ENCODE data around the gene CHST15.
"Not testable (repeated sequence)": the region's sequence is repeated elsewhere in the genome, so short reads cannot be mapped to it uniquely, and the experiment has no call there.

Gene CHST15

GRCh38 chr10:124037286-124037685 lies 56.1 kb downstream of the CHST15 start:
- WGBS (ENCODE audit: insufficient coverage, insufficient read length): no CpG with 5 or more reads among the region's 5 CpGs
- Histone ChIP-seq H3K4me3 (ENCODE audit: low read length) (no peak overlapping the region), H3K27me3 (ENCODE audit: control insufficient read depth, insufficient read depth, low read length) (no peaks in the 10 kb centered on the region), H3K27ac (ENCODE audit: low read length) (no peak overlapping the region), H3K9me3 (ENCODE audit: control insufficient read depth, insufficient read depth, low read length) (no peaks in the 10 kb centered on the region), H3K36me3 (ENCODE audit: control insufficient read depth, insufficient read depth, low read length) (no peaks in the 10 kb centered on the region), H3K4me1 (ENCODE audit: control insufficient read depth, insufficient read depth, low read length) (peaks cover 4% of the 10 kb centered on the region; the same call in 1 of the 2 replicates)
- DNase-seq (ENCODE audit: low read depth, low spot score): no peak

GRCh38 chr10:124036746-124037145 lies 56.7 kb downstream of the CHST15 start:
- H3K27me3 ChIP-seq (ENCODE audit: control insufficient read depth, insufficient read depth, low read length): no peaks in the 10 kb centered on the region
- no peak for DNase-seq (ENCODE audit: low read depth, low spot score)
- H3K27ac ChIP-seq (ENCODE audit: low read length): no peak overlapping the region
- no peaks in the 10 kb centered on the region for H3K9me3 ChIP-seq (ENCODE audit: control insufficient read depth, insufficient read depth, low read length)
- WGBS (ENCODE audit: insufficient coverage, insufficient read length): no CpG with 5 or more reads among the region's 8 CpGs
- no peaks in the 10 kb centered on the region for H3K36me3 ChIP-seq (ENCODE audit: control insufficient read depth, insufficient read depth, low read length)
- H3K4me1 ChIP-seq (ENCODE audit: control insufficient read depth, insufficient read depth, low read length): peaks cover 4% of the 10 kb centered on the region; the same call in 1 of the 2 replicates
- no peak overlapping the region for H3K4me3 ChIP-seq (ENCODE audit: low read length)

DNA sequence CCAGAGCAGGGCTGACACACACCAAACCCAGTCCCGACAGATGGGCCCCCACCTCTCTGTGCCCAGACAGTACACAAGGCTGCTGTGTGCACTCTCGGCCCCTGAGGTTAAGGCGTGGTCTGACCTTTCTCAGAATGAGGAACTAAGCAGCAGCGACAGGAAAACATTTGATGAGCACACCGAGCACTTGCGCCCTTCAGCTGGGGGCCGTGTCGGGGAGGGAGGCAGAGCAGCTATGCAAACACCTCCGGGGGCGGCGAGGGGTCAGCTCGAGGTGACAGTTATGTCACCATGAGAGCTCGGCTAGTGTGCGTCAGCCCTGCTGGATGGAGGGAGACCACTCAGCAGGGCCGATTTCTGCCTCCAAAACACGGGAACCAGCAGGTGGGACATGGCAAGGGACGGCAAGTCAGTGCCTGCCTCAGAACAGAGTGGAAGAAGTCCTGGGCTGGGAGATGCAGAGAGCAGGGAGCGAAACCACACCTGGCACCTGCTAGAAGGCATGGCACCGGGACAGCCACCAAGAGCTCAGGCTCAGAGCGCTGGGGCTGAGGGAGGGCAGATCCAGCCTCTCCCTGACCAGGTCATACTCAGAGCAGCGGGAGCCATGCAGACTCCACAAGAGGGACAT lies 57.4 kb downstream of the CHST15 start:
- Histone ChIP-seq H3K9me3 (ENCODE audit: control insufficient read depth, insufficient read depth, low read length) (no peaks in the 10 kb centered on the region), H3K36me3 (ENCODE audit: control insufficient read depth, insufficient read depth, low read length) (no peaks in the 10 kb centered on the region), H3K4me3 (ENCODE audit: low read length) (no peak overlapping the region), H3K27ac (ENCODE audit: low read length) (no peak overlapping the region), H3K4me1 (ENCODE audit: control insufficient read depth, insufficient read depth, low read length) (peaks cover 4% of the 10 kb centered on the region; the same call in 1 of the 2 replicates), H3K27me3 (ENCODE audit: control insufficient read depth, insufficient read depth, low read length) (no peaks in the 10 kb centered on the region)
- no peak for DNase-seq (ENCODE audit: low read depth, low spot score)
- WGBS (ENCODE audit: insufficient coverage, insufficient read length): no CpG with 5 or more reads among the region's 21 CpGs

GRCh38 chr10:124035306-124035927 lies 58.0 kb downstream of the CHST15 start:
- no peak for DNase-seq (ENCODE audit: low read depth, low spot score)
- WGBS (ENCODE audit: insufficient coverage, insufficient read length): no CpG with 5 or more reads among the region's 6 CpGs
- H3K9me3 ChIP-seq (ENCODE audit: control insufficient read depth, insufficient read depth, low read length): no peaks in the 10 kb centered on the region
- peaks cover 4% of the 10 kb centered on the region; the same call in 1 of the 2 replicates for H3K4me1 ChIP-seq (ENCODE audit: control insufficient read depth, insufficient read depth, low read length)
- H3K4me3 ChIP-seq (ENCODE audit: low read length): no peak overlapping the region
- no peak overlapping the region for H3K27ac ChIP-seq (ENCODE audit: low read length)
- no peaks in the 10 kb centered on the region for H3K27me3 ChIP-seq (ENCODE audit: control insufficient read depth, insufficient read depth, low read length)
- no peaks in the 10 kb centered on the region for H3K36me3 ChIP-seq (ENCODE audit: control insufficient read depth, insufficient read depth, low read length)

- DNase-seq (ENCODE audit: low read depth, low spot score); H3K27ac ChIP-seq (ENCODE audit: low read length); H3K36me3 ChIP-seq (ENCODE audit: control insufficient read depth, insufficient read depth, low read length); H3K9me3 ChIP-seq (ENCODE audit: control insufficient read depth, insufficient read depth, low read length); H3K4me1 ChIP-seq (ENCODE audit: control insufficient read depth, insufficient read depth, low read length); H3K4me3 ChIP-seq (ENCODE audit: low read length); H3K27me3 ChIP-seq (ENCODE audit: control insufficient read depth, insufficient read depth, low read length): not testable (repeated sequence)
- WGBS (ENCODE audit: insufficient coverage, insufficient read length): no CpG with 5 or more reads among the region's 25 CpGs
These were observed 58.7 kb downstream of the CHST15 start for GRCh38 chr10:124034576-124035305.

DNA sequence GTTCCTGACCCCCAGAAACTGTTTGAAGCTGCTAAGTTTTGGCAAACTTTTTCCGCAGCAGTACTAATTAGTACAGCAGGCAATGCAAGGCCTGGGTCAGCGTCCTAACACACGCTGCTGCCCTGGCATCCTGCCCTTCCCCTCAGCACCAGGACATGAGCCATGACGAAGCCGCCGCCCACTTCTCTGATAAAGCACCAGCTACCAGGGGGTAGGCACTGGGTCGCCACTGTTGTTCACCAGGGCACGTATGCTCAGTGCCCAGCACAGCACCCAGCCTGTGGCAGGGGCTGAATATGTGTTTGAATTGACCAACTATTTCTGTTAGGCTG lies 59.5 kb downstream of the CHST15 start:
- DNase-seq (ENCODE audit: low read depth, low spot score): no peak
- H3K27ac ChIP-seq (ENCODE audit: low read length): no peak overlapping the region
- no peaks in the 10 kb centered on the region for H3K9me3 ChIP-seq (ENCODE audit: control insufficient read depth, insufficient read depth, low read length)
- H3K4me1 ChIP-seq (ENCODE audit: control insufficient read depth, insufficient read depth, low read length): peaks cover 4% of the 10 kb centered on the region; the same call in 1 of the 2 replicates
- no CpG with 5 or more reads among the region's 8 CpGs for WGBS (ENCODE audit: insufficient coverage, insufficient read length)
- H3K27me3 ChIP-seq (ENCODE audit: control insufficient read depth, insufficient read depth, low read length): no peaks in the 10 kb centered on the region
- no peak overlapping the region for H3K4me3 ChIP-seq (ENCODE audit: low read length)
- no peaks in the 10 kb centered on the region for H3K36me3 ChIP-seq (ENCODE audit: control insufficient read depth, insufficient read depth, low read length)

DNA sequence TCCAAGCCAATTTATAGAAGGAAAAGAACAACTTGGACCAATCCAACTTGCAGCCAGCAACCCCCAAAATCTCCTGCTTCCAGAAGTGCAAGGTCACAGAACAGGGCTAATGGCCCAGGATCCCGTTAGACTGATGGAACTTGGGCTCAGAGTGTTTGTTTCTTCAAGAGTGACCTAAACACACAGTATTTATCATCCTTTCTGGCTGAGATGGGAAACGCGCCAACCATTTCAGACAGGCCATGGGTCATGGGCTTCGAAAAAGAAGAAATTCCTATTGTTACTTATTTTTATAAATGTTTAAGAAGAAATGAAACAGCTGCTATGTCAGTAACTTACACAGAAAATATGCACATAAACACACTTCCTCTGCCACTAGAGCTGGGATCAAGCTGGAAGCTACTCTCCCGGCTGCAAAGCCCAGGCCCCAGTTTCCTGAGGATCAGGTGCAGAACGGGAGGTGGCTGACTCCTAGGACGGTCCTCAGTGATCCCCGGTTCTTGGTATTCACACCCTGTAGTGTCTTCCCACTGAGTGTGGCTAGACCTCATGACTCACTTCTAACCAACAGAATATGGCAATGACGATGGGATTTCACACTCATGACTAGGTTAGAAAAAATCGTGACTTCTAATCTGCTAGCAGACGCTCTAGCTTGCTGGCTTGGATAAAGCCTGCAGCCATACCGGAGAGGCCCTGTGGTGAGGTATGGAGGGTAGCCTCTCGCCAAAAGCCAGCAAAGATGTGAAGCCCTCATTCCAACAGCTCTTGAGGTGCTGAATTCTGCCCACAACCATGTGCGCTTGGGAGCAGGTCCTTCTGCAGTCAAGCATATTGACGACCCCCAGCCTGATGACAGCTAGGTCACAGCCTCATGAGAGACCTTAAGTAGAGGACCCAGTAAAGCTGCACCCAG lies 60.2 kb downstream of the CHST15 start:
- no peak overlapping the region for H3K4me3 ChIP-seq (ENCODE audit: low read length)
- no peak for DNase-seq (ENCODE audit: low read depth, low spot score)
- H3K27ac ChIP-seq (ENCODE audit: low read length): no peak overlapping the region
- no peaks in the 10 kb centered on the region for H3K9me3 ChIP-seq (ENCODE audit: control insufficient read depth, insufficient read depth, low read length)
- no peaks in the 10 kb centered on the region for H3K36me3 ChIP-seq (ENCODE audit: control insufficient read depth, insufficient read depth, low read length)
- H3K27me3 ChIP-seq (ENCODE audit: control insufficient read depth, insufficient read depth, low read length): no peaks in the 10 kb centered on the region
- no CpG with 5 or more reads among the region's 15 CpGs for WGBS (ENCODE audit: insufficient coverage, insufficient read length)
- H3K4me1 ChIP-seq (ENCODE audit: control insufficient read depth, insufficient read depth, low read length): peaks cover 4% of the 10 kb centered on the region; the same call in 1 of the 2 replicates

GRCh38 chr10:124032087-124032935 lies 61.1 kb downstream of the CHST15 start:
- no peak overlapping the region for H3K4me3 ChIP-seq (ENCODE audit: low read length)
- DNase-seq (ENCODE audit: low read depth, low spot score): no peak
- no CpG with 5 or more reads among the region's 8 CpGs for WGBS (ENCODE audit: insufficient coverage, insufficient read length)
- H3K9me3 ChIP-seq (ENCODE audit: control insufficient read depth, insufficient read depth, low read length): no peaks in the 10 kb centered on the region
- no peaks in the 10 kb centered on the region for H3K36me3 ChIP-seq (ENCODE audit: control insufficient read depth, insufficient read depth, low read length)
- H3K4me1 ChIP-seq (ENCODE audit: control insufficient read depth, insufficient read depth, low read length): peaks cover 4% of the 10 kb centered on the region; the same call in 1 of the 2 replicates
- no peak overlapping the region for H3K27ac ChIP-seq (ENCODE audit: low read length)
- no peaks in the 10 kb centered on the region for H3K27me3 ChIP-seq (ENCODE audit: control insufficient read depth, insufficient read depth, low read length)

DNA sequence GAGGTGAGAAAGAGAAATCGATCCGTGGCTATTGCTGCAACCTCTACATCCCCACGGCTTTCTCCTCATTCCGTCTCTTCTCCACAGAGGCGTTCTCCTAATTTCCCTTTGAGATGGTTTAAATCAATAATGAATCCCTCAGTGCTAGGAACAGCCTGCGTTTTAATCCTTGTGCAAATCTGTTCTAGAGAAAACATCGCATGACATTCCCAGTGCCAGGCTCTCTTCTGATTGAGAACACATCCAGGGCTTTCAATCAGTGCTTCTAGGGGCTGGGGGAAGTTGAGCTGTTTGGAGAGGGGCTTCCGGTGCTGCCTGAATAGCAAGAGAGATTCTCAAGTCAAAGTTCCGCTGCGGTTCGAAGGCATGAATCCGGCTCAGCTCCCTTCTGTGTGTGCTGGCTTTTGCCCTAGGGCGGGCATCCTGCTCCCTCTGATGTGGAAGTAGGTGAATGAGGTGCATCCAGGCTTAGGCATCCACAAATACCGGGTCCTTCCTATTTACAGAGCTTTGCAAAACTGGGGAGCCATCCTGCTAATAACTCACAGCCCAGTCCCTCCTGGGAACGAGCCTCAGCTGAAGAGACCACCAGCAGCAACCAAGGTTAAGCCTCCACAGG lies 62.8 kb downstream of the CHST15 start:
- peaks cover 6% of the 10 kb centered on the region; the same call in 1 of the 2 replicates for H3K4me1 ChIP-seq (ENCODE audit: control insufficient read depth, insufficient read depth, low read length)

More for the DNA sequence above, 62.8 kb downstream of the CHST15 start:
- Histone ChIP-seq H3K27ac (ENCODE audit: low read length) (no peak overlapping the region), H3K9me3 (ENCODE audit: control insufficient read depth, insufficient read depth, low read length) (no peaks in the 10 kb centered on the region), H3K27me3 (ENCODE audit: control insufficient read depth, insufficient read depth, low read length) (no peaks in the 10 kb centered on the region), H3K36me3 (ENCODE audit: control insufficient read depth, insufficient read depth, low read length) (no peaks in the 10 kb centered on the region), H3K4me3 (ENCODE audit: low read length) (no peak overlapping the region)
- DNase-seq (ENCODE audit: low read depth, low spot score): no peak
- WGBS (ENCODE audit: insufficient coverage, insufficient read length): no CpG with 5 or more reads among the region's 15 CpGs

Data from iPS DF 6.9 (cell line).